OCI-LY1 (cell line): Measurements from ENCODE around the gene CTNNA3.

Experiments used
- EZH2 ChIP-seq: fragments of 200-600 bp; sonication (generic), shearing (Covaris generic); IDR thresholded peaks from 2 replicates; pipeline ENCODE4 v1.8.0; 2017; ENCODE audit warnings: borderline replicate concordance, mixed run types, mild to moderate bottlenecking, antibody characterized with exemption, low read length, moderate library complexity, mixed read lengths
- TF ChIP-seq, protein P1 (sequence below): fragments of 200-600 bp; sonication (generic), shearing (Covaris generic); IDR thresholded peaks from 2 replicates; pipeline ENCODE4 v1.5.1; 2017; ENCODE audit warnings: mild to moderate bottlenecking, antibody characterized with exemption, low read length, moderate library complexity, mixed read lengths

DNA sequence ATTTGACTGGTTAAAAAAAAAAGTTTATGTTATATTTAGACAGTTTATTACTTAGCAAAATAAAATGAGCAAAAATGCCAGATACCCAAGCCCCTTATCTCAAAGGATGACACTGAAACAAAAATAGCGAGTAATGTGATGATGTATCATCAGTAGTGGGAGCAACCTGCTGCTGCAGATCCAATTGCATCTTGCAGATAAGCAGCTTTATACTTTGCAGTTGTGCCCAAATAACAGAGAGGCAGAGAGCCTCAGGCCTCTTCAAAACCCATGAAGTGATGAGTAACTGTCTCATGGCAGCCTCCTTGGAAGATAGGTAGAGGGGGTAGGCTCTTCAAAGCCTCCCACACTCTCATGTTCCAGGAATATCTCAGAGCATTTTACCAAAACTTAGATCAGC is 1238.4 kb downstream of the CTNNA3 start:
- TF ChIP-seq, protein P1, sequence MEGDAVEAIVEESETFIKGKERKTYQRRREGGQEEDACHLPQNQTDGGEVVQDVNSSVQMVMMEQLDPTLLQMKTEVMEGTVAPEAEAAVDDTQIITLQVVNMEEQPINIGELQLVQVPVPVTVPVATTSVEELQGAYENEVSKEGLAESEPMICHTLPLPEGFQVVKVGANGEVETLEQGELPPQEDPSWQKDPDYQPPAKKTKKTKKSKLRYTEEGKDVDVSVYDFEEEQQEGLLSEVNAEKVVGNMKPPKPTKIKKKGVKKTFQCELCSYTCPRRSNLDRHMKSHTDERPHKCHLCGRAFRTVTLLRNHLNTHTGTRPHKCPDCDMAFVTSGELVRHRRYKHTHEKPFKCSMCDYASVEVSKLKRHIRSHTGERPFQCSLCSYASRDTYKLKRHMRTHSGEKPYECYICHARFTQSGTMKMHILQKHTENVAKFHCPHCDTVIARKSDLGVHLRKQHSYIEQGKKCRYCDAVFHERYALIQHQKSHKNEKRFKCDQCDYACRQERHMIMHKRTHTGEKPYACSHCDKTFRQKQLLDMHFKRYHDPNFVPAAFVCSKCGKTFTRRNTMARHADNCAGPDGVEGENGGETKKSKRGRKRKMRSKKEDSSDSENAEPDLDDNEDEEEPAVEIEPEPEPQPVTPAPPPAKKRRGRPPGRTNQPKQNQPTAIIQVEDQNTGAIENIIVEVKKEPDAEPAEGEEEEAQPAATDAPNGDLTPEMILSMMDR = no peak
- TF ChIP-seq EZH2 = no peak
